IPS-NIHi7 (cell line): ENCODE data around the gene EIF4EBP2.

Experiments used
- DNase-seq: peaks from one replicate; pipeline ENCODE4 v3.0.0; 2012; ENCODE audit warnings: mixed read lengths; ENCODE audit errors: extremely low spot score

Gene EIF4EBP2, protein sequence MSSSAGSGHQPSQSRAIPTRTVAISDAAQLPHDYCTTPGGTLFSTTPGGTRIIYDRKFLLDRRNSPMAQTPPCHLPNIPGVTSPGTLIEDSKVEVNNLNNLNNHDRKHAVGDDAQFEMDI

DNA sequence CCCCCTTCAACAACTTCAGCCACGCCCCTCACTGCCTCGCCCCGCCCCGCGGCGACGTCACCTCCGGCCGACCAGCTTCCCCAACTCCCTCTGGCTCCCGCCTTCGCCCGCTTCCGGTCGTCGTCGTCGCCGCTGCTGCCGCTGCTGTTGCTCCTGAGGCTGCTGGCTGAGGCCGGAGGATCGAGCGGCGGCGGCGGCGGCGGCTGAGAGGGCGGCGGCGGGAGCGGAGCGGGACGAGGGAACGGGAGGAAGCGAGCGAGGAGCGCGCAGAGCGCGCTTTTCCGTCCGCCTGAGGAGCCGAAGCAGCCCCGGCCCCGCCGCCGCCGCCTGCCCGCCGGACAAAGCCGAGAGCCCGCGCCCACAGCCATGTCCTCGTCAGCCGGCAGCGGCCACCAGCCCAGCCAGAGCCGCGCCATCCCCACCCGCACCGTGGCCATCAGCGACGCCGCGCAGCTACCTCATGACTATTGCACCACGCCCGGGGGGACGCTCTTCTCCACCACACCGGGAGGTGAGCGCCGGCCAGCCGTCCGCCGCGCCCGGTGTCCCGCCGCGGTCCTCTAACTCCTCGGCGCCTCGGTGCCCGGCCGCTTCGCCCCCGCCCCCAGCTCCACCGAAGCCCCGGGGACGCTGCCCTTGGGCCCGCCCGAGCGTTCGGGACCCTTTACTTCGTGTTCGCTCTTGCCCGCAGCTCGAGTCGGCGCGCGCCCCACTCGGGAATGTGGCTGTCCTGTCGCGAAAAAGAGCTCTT is at the start of gene EIF4EBP2:
TSS of gene EIF4EBP2 (plus strand) at position 110 of the 751 bp plus-strand sequence. CDS start at position 367, 257 bp downstream.
- peak; percentile 96 for DNase-seq

DNA sequence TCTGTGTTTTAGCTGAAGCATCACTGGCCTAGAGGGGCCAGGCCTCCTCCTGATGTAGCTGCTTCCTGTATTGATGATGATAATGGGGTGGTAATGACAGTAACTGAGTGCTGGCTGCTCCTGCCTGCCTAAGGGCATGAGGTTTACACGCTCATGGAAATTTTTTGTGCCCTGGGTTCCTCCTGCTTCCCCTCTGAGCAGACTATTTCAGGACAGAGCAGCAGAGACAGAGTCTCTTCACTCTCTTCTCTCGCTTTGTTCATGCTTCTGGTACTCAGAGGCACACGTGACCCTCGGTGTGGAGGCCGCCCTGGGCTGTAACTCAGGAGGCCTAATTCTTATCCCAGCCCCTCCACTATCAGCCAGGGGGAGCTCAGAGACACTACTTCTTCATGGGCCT is 49.4 kb upstream of the EIF4EBP2 start:
- DNase-seq: no peak

- DNase-seq: no peak
Observed at GRCh38 chr10:70355051-70356021, 48.6 kb upstream of the EIF4EBP2 start.

- DNase-seq: no peak
Observed at GRCh38 chr10:70357565-70357964, 46.4 kb upstream of the EIF4EBP2 start.

GRCh38 chr10:70358446-70358845 is 45.5 kb upstream of the EIF4EBP2 start:
- no peak for DNase-seq

- DNase-seq: no peak
Observed at GRCh38 chr10:70359017-70359550, 44.9 kb upstream of the EIF4EBP2 start.

GRCh38 chr10:70360215-70360614 is 43.7 kb upstream of the EIF4EBP2 start:
- DNase-seq: no peak

DNA sequence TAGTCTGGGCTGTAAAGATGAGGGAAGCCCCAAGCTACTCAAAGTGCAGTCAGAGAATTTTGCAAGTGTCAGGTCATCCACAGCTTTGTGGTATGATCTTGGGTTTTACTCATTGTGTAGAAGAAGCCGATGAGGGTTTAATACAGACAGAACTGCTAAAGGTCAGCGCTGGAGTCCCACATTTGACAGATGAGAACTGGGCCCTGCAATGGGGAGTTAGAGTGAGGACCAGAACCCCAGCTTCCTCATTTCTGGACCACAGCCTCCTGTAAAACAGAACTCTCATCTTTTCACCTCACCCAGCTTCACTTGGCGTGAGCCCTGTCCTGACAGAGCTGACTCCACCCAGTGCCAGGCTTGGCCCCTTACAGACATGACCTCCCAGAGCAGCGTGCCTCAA is 41.6 kb upstream of the EIF4EBP2 start:
- DNase-seq: no peak

- no peak for DNase-seq
Observed at GRCh38 chr10:70363292-70363691, 40.7 kb upstream of the EIF4EBP2 start.

- peak; percentile 94 for DNase-seq
Observed at GRCh38 chr10:70363971-70364771, 39.8 kb upstream of the EIF4EBP2 start.

DNA sequence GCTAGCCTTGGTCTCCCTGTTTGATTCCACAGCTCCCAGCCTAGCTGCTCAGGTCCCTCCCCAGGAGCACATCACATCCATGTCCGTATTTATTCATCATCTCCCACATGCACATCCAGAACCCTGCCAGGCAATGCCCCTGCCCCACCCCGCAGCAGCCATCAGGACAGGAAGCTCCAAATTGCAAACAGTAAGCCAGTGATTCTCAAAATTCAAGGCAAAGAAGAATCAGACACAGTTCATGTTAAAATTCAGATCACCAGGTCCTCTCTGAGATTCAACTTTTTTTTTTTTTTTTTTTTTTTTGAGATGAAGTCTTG is 39.2 kb upstream of the EIF4EBP2 start:
- DNase-seq: no peak

DNA sequence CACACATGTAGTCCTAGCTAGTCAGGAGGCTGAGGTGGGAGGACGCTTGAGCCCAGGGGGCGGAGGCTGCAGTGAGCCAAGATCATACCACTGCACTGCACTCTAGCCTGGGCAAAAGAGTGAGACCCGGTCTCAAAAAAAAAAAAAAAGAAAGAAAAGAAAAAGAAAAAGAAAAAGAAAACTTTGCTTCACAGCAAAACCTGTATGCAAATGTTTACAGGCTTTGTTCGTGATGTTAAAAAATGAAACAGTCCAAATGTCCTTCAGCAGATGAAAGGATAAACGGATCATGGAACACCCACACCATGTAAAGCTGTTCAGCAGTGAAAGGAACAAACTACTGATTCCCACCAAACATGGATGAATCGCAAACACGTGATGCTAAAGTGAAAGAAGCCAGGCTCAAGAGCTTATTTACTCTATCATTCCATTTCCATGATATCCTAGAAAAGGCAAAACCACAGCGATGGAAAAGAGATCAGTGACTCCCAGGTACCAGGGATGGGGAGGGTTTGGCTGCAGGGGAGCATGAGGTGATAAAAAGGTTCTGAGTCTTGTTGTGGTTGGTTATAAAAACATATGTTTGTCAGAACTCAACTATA is 36.6 kb upstream of the EIF4EBP2 start:
- no peak for DNase-seq

GRCh38 chr10:70368774-70369482 is 35.0 kb upstream of the EIF4EBP2 start:
- peak; percentile 61 for DNase-seq

GRCh38 chr10:70369498-70370018 is 34.4 kb upstream of the EIF4EBP2 start:
- DNase-seq: no peak

DNA sequence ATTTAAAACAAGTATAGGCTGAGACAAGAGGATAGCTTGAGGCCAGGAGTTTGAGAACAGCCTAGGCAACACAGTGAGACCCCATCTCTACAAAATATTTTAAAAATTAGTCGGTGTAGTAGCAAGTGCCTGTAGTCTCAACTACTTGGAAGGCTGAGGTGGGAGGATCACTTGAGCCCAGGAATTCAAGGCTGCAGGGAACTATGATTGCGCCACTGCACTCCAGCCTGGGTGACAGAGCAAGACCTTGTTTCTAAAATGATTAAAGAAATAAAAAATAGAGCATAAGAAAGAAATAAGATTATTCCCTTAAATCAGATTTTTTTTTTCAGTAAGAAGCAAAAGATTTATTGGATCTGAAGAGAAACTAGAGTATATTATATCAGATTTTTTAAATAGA is 33.2 kb upstream of the EIF4EBP2 start:
- no peak for DNase-seq

DNA sequence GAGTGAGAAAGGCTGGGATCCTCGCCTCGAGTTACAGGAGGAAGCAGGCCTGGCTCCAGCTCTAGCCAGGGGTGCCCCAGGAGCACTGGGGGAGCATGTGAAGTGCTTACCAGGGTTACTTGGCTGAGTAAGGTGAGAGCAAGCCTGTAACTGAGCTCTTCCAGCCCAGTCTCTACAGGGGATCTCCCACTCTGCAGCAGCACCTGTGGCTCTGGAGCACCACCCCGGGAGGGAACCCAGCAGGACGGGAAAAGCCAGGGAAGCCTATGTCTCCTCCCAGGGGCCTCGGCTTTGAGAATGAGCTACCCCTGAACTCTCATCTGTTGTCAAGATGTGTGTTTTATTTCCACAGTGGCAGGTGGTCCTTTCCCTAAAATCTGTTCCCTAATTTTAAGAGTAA is 32.1 kb upstream of the EIF4EBP2 start:
- DNase-seq: no peak

DNA sequence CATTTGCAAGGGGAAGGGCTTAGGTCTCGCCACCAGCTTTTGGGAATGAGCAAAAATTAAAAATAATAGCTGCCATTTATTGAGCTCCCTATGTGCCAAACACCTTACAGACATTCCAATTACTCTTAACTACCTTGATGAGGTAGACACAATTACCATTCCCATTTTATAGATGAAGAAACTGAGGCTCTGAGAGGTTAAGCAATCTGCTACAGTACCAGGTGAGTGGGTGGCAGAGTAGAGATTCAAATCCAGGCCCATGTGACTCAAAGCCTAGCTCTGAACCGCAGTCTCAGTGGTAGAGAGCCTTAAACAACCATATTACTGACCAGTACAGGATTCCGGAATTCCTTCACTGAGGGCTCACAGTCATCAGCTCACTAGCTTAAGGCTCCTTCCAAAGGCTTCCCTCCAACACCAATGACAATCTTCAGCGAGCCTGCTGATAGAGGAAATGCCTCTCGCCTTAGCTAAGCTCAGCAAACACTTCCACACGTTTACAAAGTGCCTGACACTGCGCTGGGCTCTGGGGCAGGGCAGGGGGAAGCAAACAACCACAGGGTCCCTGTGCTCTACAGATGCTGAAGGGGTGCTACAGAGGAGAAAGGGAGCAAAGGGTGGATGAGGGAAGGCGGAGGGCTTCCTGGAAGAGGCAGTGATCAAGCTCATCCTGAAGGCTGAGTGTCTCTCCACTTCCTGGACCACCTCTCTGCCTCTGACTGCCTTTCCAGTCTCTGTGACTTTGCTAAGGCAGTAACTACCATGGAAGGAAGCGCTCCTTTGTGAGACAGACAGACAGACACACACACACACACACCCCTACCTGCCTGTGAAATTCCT is 28.9 kb upstream of the EIF4EBP2 start:
- DNase-seq: no peak

DNA sequence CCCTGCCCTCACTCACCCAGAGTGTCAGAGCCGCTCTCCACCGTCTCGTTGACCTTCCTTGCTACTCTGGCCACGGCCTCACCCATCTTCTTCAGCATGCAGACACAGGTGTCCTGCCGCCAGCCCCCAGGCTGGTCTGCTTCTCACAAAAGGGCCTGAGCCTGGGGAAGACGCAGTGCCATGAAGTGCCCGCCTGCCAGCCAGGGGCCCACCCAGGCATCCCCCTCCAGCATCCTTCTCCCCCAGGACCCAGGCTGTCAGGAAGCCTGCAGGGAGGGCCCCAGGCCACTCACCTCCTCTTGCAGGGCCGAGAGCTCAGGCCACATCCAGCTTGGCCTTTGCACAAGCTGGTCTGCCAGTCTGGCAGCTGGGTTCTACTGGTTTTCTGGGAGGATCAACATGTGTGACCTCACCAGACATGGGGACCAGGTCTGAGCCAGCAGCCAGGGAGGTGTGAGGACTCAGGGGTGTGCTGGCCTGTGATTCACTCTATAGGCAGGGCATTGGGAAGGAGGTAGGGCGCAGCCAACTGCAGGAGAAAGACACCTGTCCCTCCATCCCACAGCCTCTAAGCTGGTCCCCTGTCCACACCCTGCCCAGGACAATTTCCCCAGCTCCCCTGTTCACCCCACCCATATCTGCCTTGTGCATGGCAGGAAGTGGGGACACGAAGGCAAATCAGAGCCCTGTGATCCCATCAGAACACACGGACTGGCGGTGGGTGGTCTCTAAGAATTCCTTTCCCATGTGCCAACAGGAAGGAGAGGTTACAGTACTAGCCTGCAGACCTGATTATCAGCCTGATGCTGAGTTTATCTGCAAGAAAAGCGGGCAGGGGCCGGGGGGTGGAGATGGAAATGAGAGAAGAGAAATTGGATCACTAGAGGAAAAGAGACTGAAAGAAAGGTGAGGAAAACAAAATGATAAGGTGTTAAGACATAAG is 27.2 kb upstream of the EIF4EBP2 start:
- DNase-seq: no peak
